Activated B cell treated with CpG ODN at 0.5 μM for 24 hours (primary cell): ENCODE data around the gene RNF212. TPM values are rescaled to one million over a fixed set of nuclear protein-coding genes. Genes with fewer than 3 reads are reported as not detected.

ENCODE experiments used
- ATAC-seq: fragments of 200-7000 bp; cut with Tn5 transposase; one replicate; pipeline ENCODE4 v1.10.0; 2021; ENCODE audit warnings: low read depth, mild to moderate bottlenecking, moderate library complexity
- CTCF ChIA-PET: fragments of 350-600 bp; sonication (Branson Sonifier 250); formaldehyde crosslinking; loops from one replicate; lab custom pipeline; 2021; ENCODE audit warnings: antibody characterized with exemption; lab: Charles Lee
- POLR2A ChIA-PET: fragments of 350-600 bp; sonication (Branson Sonifier 250); formaldehyde crosslinking; loops from one replicate; lab custom pipeline; 2021; ENCODE audit warnings: antibody characterized with exemption; lab: Charles Lee
- DNase-seq: peaks from one replicate; pipeline ENCODE4 v3.0.0; 2022
- H3K27ac Mint-ChIP-seq: one replicate; pipeline ENCODE4 v1.8.0; 2020; ENCODE audit warnings: mixed read lengths
- H3K27me3 Mint-ChIP-seq: one replicate; pipeline ENCODE4 v1.8.0; 2021; ENCODE audit warnings: mixed read lengths
- H3K36me3 Mint-ChIP-seq: one replicate; pipeline ENCODE4 v1.8.0; 2021; ENCODE audit warnings: low read depth, mixed read lengths
- H3K4me1 Mint-ChIP-seq: one replicate; pipeline ENCODE4 v1.8.0; 2021; ENCODE audit warnings: mixed read lengths
- H3K4me3 Mint-ChIP-seq: one replicate; pipeline ENCODE4 v1.8.0; 2020; ENCODE audit warnings: mild to moderate bottlenecking, mixed read lengths
- H3K9me3 Mint-ChIP-seq: one replicate; pipeline ENCODE4 v1.8.0; 2020; ENCODE audit warnings: mixed read lengths
- intact Hi-C: fragments of 100-400 bp; cut with micrococcal nuclease; formaldehyde crosslinking; loops from one replicate; pipeline ENCODE4 v1.15.1; 2024
- total RNA-seq: library from RNA; stranded (reverse); gene quantifications from 2 replicates; pipeline ENCODE4 v1.2.3, GENCODE V29; 2022
- TF ChIP-seq, protein P1 (sequence below): fragments of 200-600 bp; IDR thresholded peaks from one replicate; pipeline ENCODE4 v1.8.0; 2022; ENCODE audit warnings: antibody characterized with exemption, mild to moderate bottlenecking

RNF212 gene
- total RNA-seq, 1 donor from 2014 or later, result 2.4 TPM

DNA sequence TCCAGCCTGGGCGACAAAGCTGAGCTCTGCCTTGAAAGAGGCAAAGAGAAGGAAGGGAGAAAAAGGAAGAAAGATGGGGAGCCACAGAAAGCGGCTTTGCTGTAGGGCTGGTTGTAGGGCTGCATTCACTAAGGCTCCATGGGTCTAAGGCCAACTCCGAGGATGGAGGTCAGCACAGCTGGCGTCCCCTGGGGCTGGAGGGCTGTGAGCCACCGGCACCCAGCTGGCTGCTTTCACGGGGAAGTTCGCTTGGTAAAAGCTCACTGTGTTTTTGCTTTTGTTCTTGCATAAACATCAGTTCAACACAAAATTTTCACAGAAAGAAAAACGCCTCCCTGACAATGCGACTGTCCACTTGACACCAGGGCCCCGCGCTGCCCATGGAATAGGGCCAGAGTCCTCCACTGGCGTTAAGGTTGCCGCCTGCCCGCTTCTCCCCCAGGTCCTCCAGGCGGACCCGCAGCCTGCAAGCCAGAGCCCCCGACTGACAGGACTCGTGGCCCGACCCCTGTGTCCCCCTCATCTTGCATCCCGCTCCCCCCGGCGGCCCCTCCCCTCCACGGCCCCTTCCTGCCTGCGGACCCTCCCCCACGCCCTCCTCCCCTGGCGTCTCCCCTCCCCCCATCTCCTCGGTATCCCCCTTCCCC lies 1.1 kb downstream of the RNF212 start:
- POLR2A ChIA-PET, result no interaction called here
- TF ChIP-seq, protein P1, sequence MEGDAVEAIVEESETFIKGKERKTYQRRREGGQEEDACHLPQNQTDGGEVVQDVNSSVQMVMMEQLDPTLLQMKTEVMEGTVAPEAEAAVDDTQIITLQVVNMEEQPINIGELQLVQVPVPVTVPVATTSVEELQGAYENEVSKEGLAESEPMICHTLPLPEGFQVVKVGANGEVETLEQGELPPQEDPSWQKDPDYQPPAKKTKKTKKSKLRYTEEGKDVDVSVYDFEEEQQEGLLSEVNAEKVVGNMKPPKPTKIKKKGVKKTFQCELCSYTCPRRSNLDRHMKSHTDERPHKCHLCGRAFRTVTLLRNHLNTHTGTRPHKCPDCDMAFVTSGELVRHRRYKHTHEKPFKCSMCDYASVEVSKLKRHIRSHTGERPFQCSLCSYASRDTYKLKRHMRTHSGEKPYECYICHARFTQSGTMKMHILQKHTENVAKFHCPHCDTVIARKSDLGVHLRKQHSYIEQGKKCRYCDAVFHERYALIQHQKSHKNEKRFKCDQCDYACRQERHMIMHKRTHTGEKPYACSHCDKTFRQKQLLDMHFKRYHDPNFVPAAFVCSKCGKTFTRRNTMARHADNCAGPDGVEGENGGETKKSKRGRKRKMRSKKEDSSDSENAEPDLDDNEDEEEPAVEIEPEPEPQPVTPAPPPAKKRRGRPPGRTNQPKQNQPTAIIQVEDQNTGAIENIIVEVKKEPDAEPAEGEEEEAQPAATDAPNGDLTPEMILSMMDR, result no peak
- peaks cover 29% of the 10 kb centered on the region for H3K27me3 Mint-ChIP-seq
- no peaks in the 10 kb centered on the region for H3K9me3 Mint-ChIP-seq
- no peak overlapping the region for H3K27ac Mint-ChIP-seq
- intact Hi-C loops, result no loop called here
- CTCF ChIA-PET, result no interaction called here
- no peaks in the 10 kb centered on the region for H3K36me3 Mint-ChIP-seq
- DNase-seq (no peak), ATAC-seq (no peak)
- H3K4me3 Mint-ChIP-seq, result no peak overlapping the region
- no peaks in the 10 kb centered on the region for H3K4me1 Mint-ChIP-seq

DNA sequence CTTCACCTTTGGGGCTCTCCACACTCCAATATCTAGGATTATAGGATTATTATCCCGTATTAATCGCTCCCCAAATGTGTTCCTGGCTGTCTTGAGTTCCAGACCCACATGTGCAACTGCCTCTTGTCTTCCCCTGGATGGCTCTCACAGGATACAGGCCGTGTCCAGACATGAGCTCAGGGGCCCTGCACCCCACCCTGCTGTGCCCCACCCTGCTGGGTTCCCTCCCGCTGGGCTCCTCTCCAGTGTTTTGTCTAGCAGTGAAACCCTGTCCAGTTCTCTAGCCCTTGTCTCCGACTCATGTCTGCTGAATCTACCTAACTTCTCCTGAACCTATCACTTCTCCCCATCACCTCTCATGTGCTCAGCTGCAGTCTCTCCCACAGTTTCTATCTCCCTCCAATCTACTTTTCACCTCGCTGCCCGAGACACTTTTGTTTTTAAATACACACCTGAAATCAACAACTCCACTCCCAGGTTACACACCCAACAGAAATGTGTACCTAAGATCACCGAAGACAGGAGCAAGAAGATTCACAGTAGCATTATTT lies 2.0 kb downstream of the RNF212 start:
- no peak overlapping the region for H3K27ac Mint-ChIP-seq
- no peak for ATAC-seq
- ChIA-PET POLR2A (no interaction called here), CTCF (no interaction called here)
- H3K4me3 Mint-ChIP-seq, result no peak overlapping the region
- no peaks in the 10 kb centered on the region for H3K4me1 Mint-ChIP-seq
- H3K9me3 Mint-ChIP-seq, result no peaks in the 10 kb centered on the region
- peaks cover 28% of the 10 kb centered on the region for H3K27me3 Mint-ChIP-seq
- TF ChIP-seq, protein P1, result no peak
- DNase-seq, result no peak
- no peaks in the 10 kb centered on the region for H3K36me3 Mint-ChIP-seq
- intact Hi-C loops, result no loop called here

DNA sequence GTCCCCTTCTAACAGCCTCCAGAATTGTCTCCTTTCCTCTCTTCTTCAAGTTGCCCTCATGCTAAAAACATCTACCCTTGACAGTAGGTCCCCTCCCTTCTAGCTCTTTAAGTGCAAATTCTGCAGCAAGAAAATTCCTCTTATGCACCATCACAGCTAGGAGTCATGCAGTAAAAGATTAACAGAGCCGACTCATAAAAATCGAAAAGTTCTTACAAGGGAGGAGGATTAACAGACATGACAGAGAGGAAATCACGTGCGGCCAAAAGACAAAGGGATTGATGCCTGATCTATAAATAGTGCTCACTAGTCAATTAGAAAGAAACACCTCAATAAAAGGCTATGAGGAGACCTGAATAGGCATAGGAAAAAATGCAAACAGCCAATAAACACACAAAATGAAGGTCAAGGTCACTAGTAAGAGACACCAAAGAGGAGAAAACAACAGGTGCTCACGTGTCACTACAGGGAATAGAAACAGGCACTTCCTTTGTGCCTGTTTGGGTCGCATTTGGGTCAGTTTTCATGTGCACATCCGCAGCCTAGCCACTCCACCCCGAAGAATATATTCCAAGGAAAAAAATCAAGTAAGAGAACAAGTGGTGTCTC lies 3.4 kb downstream of the RNF212 start:
- ChIA-PET CTCF (no interaction called here), POLR2A (no interaction called here)
- no peak for DNase-seq
- H3K4me1 Mint-ChIP-seq, result no peaks in the 10 kb centered on the region
- intact Hi-C loops, result no loop called here
- TF ChIP-seq, protein P1, result no peak
- H3K36me3 Mint-ChIP-seq, result no peaks in the 10 kb centered on the region
- H3K27ac Mint-ChIP-seq, result no peak overlapping the region
- ATAC-seq, result no peak
- H3K27me3 Mint-ChIP-seq, result peaks cover 20% of the 10 kb centered on the region
- H3K9me3 Mint-ChIP-seq, result no peaks in the 10 kb centered on the region
- H3K4me3 Mint-ChIP-seq, result no peak overlapping the region

DNA sequence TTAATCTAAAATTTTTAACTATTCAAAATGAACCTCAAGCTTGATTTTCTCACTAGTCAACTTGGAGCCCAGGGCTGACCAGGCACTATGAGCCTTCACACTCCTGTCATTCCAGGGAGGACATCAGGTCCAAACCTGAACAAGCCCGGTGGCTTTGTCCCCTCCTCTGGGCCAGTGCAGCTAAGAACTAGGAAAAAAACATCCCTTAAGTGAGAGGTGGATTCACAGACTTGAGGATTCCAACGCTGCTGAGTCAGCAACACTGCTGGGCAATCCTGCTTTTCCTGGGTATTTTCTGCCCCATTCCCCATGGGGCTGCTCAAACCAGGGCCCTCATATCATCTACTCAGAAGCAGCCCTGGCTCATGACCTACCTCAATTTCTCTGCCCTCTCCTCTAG lies 4.0 kb downstream of the RNF212 start:
- POLR2A ChIA-PET, result no interaction called here
- H3K36me3 Mint-ChIP-seq, result no peaks in the 10 kb centered on the region

DNA sequence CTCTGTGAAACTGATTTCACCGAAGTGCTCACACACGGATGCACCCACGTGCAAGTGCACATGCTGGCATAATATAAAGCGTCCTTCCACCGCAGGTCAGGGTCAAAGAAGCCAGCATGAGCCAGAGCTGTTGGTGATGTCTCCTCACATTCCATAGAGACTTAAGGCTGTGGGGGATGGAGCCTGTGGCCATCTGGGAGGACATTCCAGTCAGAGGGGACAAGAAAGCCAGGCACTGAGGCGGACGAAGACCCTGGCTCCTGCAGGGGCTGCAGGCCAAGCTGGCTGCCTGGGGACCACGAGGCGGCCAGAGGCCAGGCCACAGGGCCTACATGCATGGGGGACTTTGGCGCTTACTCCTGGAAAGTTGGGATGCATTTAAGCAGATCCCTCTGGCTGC lies 7.7 kb downstream of the RNF212 start:
- H3K36me3 Mint-ChIP-seq, result no peaks in the 10 kb centered on the region
- H3K4me1 Mint-ChIP-seq, result no peaks in the 10 kb centered on the region
- no peak overlapping the region for H3K4me3 Mint-ChIP-seq
- H3K27me3 Mint-ChIP-seq, result peaks cover 9% of the 10 kb centered on the region
- DNase-seq, result no peak
- intact Hi-C loops, result no loop called here
- TF ChIP-seq, protein P1, result no peak
- H3K27ac Mint-ChIP-seq, result no peak overlapping the region
- POLR2A ChIA-PET, result no interaction called here
- no peaks in the 10 kb centered on the region for H3K9me3 Mint-ChIP-seq
- no peak for ATAC-seq
- CTCF ChIA-PET, result no interaction called here

More for the DNA sequence above, 4.0 kb downstream of the RNF212 start:
- H3K9me3 Mint-ChIP-seq, result no peaks in the 10 kb centered on the region
- CTCF ChIA-PET, result no interaction called here
- no peak overlapping the region for H3K27ac Mint-ChIP-seq
- H3K4me1 Mint-ChIP-seq, result no peaks in the 10 kb centered on the region
- no peak for ATAC-seq
- no peak overlapping the region for H3K4me3 Mint-ChIP-seq
- intact Hi-C loops, result no loop called here
- no peak for DNase-seq
- TF ChIP-seq, protein P1, result no peak
- peaks cover 20% of the 10 kb centered on the region for H3K27me3 Mint-ChIP-seq
